Panc1 (cell line): Measurements from ENCODE around the gene AP3B1.

Experiments
- SIN3A ChIP-seq: IDR thresholded peaks from 2 replicates; pipeline ENCODE4 v1.6.1; 2012; ENCODE audit warnings: low read depth, mild to moderate bottlenecking, low read length, moderate library complexity, borderline replicate concordance; ENCODE audit not compliant: insufficient read depth
- TF ChIP-seq, protein P1 (sequence below): fragments of 450-650 bp; IDR thresholded peaks from 2 replicates; pipeline ENCODE4 v1.5.1; 2017; ENCODE audit warnings: mild to moderate bottlenecking
- TF ChIP-seq, protein P2 (sequence below), 2 experiments: IDR thresholded peaks; 2 replicates each; pipeline ENCODE4 v1.6.1; 2011 to 2012; ENCODE audit warnings: low read depth in 2 of 2, control low read depth in 1 of 2, low read length in 1 of 2, mild to moderate bottlenecking in 1 of 2, moderate library complexity in 1 of 2; ENCODE audit not compliant: insufficient read depth in 1 of 2

GRCh38 chr5:78211052-78211451 lies 83.4 kb downstream of the AP3B1 start:
- TF ChIP-seq, protein P1, sequence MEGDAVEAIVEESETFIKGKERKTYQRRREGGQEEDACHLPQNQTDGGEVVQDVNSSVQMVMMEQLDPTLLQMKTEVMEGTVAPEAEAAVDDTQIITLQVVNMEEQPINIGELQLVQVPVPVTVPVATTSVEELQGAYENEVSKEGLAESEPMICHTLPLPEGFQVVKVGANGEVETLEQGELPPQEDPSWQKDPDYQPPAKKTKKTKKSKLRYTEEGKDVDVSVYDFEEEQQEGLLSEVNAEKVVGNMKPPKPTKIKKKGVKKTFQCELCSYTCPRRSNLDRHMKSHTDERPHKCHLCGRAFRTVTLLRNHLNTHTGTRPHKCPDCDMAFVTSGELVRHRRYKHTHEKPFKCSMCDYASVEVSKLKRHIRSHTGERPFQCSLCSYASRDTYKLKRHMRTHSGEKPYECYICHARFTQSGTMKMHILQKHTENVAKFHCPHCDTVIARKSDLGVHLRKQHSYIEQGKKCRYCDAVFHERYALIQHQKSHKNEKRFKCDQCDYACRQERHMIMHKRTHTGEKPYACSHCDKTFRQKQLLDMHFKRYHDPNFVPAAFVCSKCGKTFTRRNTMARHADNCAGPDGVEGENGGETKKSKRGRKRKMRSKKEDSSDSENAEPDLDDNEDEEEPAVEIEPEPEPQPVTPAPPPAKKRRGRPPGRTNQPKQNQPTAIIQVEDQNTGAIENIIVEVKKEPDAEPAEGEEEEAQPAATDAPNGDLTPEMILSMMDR, result no peak
- TF ChIP-seq, protein P2, sequence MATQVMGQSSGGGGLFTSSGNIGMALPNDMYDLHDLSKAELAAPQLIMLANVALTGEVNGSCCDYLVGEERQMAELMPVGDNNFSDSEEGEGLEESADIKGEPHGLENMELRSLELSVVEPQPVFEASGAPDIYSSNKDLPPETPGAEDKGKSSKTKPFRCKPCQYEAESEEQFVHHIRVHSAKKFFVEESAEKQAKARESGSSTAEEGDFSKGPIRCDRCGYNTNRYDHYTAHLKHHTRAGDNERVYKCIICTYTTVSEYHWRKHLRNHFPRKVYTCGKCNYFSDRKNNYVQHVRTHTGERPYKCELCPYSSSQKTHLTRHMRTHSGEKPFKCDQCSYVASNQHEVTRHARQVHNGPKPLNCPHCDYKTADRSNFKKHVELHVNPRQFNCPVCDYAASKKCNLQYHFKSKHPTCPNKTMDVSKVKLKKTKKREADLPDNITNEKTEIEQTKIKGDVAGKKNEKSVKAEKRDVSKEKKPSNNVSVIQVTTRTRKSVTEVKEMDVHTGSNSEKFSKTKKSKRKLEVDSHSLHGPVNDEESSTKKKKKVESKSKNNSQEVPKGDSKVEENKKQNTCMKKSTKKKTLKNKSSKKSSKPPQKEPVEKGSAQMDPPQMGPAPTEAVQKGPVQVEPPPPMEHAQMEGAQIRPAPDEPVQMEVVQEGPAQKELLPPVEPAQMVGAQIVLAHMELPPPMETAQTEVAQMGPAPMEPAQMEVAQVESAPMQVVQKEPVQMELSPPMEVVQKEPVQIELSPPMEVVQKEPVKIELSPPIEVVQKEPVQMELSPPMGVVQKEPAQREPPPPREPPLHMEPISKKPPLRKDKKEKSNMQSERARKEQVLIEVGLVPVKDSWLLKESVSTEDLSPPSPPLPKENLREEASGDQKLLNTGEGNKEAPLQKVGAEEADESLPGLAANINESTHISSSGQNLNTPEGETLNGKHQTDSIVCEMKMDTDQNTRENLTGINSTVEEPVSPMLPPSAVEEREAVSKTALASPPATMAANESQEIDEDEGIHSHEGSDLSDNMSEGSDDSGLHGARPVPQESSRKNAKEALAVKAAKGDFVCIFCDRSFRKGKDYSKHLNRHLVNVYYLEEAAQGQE (IDR thresholded peaks at IDR 0.05; ENCODE audit: insufficient read depth in 1 of 2, low read depth in 2 of 2, low read length in 1 of 2), result no peak
- no peak for TF ChIP-seq SIN3A
